T-helper 1 cell treated with Interleukin-12 subunit alpha and Interleukin-12 subunit beta and Interleukin-4 antibody, amounts not matched to agents 30 μg/mL and 1 μg/mL, for 36 hours (primary cell): ENCODE data around the gene DUSP16.
"Not testable (repeated sequence)": the region's sequence is repeated elsewhere in the genome, so short reads cannot be mapped to it uniquely, and the experiment has no call there.

Experiments
- H3K27ac Mint-ChIP-seq: one replicate; pipeline ENCODE4 v1.8.0; 2021; ENCODE audit warnings: mild to moderate bottlenecking, mixed read lengths
- H3K27me3 Mint-ChIP-seq: one replicate; pipeline ENCODE4 v1.8.0; 2021; ENCODE audit warnings: low read depth, mixed read lengths
- H3K36me3 Mint-ChIP-seq: one replicate; pipeline ENCODE4 v1.8.0; 2021; ENCODE audit warnings: low read depth, mixed read lengths
- H3K4me1 Mint-ChIP-seq: one replicate; pipeline ENCODE4 v1.8.0; 2021; ENCODE audit warnings: low read depth, mixed read lengths
- H3K4me3 Mint-ChIP-seq: one replicate; pipeline ENCODE4 v1.8.0; 2021; ENCODE audit warnings: mild to moderate bottlenecking, moderate library complexity, mixed read lengths
- H3K9me3 Mint-ChIP-seq: one replicate; pipeline ENCODE4 v1.8.0; 2021; ENCODE audit warnings: mixed read lengths

Gene DUSP16

GRCh38 chr12:12510141-12510540 is 52.5 kb downstream of the DUSP16 start:
- Mint-ChIP-seq H3K9me3 (no peaks in the 10 kb centered on the region), H3K36me3 (peaks cover 17% of the 10 kb centered on the region), H3K4me1 (peaks cover 29% of the 10 kb centered on the region), H3K4me3 (no peak overlapping the region), H3K27ac (no peak overlapping the region), H3K27me3 (no peaks in the 10 kb centered on the region)

- no peak overlapping the region for H3K4me3 Mint-ChIP-seq
- H3K36me3 Mint-ChIP-seq: peaks cover 9% of the 10 kb centered on the region
- peaks cover 28% of the 10 kb centered on the region for H3K4me1 Mint-ChIP-seq
- H3K27ac Mint-ChIP-seq: no peak overlapping the region
- H3K27me3 Mint-ChIP-seq: no peaks in the 10 kb centered on the region
- no peaks in the 10 kb centered on the region for H3K9me3 Mint-ChIP-seq
Measured at GRCh38 chr12:12508612-12509011, 54.1 kb downstream of the DUSP16 start.

DNA sequence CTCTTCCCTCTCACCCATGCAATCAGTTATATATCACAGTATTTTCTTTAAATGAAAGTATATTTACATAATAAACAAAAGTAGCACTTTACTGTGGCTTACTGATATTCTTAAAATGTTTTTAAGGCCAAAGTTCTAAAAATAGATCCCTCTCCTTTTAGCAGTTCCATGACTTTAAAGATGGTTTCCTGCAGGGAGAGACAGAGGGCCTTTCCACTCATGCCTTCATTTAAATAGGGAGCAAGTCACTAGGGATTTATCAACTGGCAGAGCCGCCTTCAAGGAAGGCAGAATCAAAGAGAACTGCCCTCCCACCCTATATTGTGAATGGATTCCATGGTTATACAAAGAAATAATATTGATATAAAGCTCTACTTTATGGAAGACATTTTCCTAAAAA is 55.5 kb downstream of the DUSP16 start:
- H3K4me1 Mint-ChIP-seq: peaks cover 38% of the 10 kb centered on the region
- no peaks in the 10 kb centered on the region for H3K27me3 Mint-ChIP-seq
- peak overlapping the region; percentile 46 for H3K27ac Mint-ChIP-seq
- H3K36me3 Mint-ChIP-seq: peaks cover 7% of the 10 kb centered on the region
- no peaks in the 10 kb centered on the region for H3K9me3 Mint-ChIP-seq
- H3K4me3 Mint-ChIP-seq: no peak overlapping the region

DNA sequence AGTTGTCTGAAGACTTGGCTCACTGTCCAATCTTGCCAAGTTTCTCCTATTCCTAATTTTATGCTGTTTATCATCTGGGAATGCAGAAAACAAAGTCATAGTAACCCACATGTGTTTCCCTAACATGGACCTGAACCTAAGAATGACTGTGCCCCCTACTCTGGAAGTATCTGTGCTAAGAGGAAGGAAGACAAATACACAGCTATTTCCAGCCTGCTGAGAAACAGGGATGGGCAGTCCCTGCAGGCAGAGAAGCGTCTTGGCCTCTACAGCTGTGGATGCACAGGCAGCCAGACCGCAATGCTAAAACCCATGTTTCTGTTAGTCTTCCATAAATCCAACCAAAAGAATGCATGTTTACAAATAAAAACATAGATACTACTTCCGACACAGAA is 56.2 kb downstream of the DUSP16 start:
- Mint-ChIP-seq H3K27ac (peak overlapping the region; percentile 68), H3K27me3 (no peaks in the 10 kb centered on the region), H3K36me3 (peaks cover 7% of the 10 kb centered on the region), H3K9me3 (no peaks in the 10 kb centered on the region), H3K4me3 (no peak overlapping the region), H3K4me1 (peaks cover 40% of the 10 kb centered on the region)

DNA sequence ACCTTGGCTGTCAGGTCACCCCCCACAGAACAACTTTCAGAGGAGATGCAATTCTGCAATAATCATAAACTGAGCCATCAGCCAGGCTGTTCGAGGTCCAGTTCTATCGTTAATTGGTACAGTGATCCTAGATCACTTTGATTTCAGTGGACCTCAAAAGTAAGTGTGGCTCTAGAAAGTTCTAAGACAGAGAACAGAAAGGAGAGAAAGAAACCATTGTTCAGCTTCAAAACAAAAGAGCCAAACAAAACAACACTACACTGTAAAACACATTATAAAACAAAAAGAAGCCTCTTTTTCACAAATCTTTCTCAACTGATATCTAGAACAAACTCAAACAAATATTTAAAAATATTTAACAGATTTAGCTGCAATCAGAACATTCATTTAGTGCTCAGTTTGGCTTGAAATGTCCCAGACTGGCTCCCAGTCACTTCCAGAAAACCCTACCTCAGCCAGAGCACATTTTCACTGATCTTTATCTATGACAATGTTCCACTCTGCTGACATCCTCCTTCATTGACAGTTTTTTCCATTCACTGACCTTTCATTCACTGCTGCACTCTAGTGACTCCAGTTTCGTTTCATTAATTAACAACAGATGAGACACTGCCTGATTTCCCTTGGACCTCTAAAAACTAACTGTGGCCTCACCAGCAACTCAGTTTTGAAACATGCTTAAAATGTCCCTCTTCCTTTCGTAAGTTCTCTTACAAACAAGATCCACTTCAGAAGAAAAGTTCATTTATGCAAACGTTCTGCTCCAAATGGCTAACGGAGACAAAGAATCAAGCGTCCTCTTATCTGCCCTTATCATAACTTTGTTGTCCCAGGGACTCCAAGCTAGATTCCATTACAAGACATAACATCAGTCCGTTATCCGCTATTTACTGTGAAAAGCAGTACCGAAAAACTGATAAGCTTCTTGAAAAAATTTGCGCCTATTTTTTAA is 56.8 kb downstream of the DUSP16 start:
- Mint-ChIP-seq H3K4me1 (peaks cover 45% of the 10 kb centered on the region), H3K4me3 (peak overlapping the region; percentile 22), H3K27ac (peak overlapping the region; percentile 68), H3K9me3 (no peaks in the 10 kb centered on the region), H3K27me3 (no peaks in the 10 kb centered on the region), H3K36me3 (peaks cover 12% of the 10 kb centered on the region)

DNA sequence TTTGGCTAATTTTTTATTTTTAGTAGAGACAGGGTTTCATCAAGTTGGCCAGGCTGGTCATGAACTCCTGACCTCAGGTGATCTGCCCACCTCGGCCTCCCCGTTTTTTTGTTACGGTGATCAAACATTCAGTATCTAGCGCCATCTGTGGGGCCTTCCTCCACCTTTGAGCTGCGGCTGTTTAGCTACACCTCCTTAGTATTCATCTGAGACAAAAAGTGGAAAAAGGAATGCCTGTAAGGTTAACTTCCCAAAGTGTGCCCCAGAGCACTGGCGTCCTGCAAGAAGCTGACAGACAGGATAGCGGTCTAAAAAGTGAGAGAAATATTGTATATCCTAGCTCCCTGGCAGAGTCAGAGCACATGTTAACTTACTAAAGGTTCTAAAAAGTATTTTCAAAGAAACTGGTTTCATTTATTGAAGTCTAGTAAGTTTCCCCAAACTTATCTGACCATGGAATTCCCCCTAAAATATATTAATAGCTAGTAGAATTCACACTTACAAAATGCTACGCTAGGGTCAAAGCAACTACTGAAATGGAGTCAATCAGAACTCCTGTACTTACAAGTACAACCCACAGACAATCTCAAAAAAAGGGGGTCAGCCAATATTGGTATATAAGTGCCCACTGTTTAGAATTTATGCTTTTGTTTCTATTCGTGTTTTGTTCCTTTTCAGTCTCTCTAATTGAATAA is 59.1 kb downstream of the DUSP16 start:
- no peaks in the 10 kb centered on the region for H3K27me3 Mint-ChIP-seq
- H3K27ac Mint-ChIP-seq: peak overlapping the region; percentile 67
- no peaks in the 10 kb centered on the region for H3K9me3 Mint-ChIP-seq
- H3K36me3 Mint-ChIP-seq: peaks cover 19% of the 10 kb centered on the region
- no peak overlapping the region for H3K4me3 Mint-ChIP-seq
- peaks cover 50% of the 10 kb centered on the region for H3K4me1 Mint-ChIP-seq

GRCh38 chr12:12502815-12503151 is 59.9 kb downstream of the DUSP16 start:
- Mint-ChIP-seq H3K27ac (peak overlapping the region; percentile 89), H3K4me3 (no peak overlapping the region), H3K36me3 (peaks cover 17% of the 10 kb centered on the region), H3K27me3 (no peaks in the 10 kb centered on the region), H3K9me3 (no peaks in the 10 kb centered on the region), H3K4me1 (peaks cover 50% of the 10 kb centered on the region)

DNA sequence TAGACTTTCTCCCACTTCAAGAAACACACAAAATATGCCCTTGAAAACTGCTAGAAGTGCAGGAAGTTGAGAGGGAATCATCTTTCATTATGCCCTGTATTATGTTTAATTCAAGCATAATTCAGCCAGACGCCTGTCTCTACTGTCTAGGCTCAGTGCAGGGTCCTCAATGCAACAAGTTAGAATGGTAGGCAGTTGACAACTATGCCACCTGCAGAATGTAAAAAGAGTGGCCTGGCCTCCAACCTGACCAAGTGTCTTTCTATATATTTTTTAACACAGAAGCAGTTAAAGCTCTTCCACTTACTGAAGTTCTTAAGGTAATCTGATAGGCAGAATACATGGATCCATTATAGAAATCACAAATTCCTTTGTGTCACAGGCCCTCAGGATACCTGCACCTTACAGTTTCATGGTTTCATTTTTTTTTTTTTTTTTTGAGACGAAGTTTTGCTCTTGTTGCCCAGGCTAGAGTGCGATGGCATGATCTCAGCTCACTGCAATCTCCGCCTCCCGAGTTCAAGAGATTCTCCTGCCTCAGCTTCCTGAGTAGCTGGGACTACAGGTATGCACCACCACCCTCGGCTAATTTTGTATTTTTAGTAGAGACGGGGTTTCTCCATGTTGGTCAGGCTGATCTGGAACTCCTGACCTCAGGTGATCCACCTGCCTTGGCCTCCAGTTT is 60.4 kb downstream of the DUSP16 start:
- H3K9me3 Mint-ChIP-seq, H3K27me3 Mint-ChIP-seq, H3K4me3 Mint-ChIP-seq, H3K27ac Mint-ChIP-seq: not testable (repeated sequence)
- Mint-ChIP-seq H3K4me1 (peaks cover 50% of the 10 kb centered on the region), H3K36me3 (peaks cover 18% of the 10 kb centered on the region)

- Mint-ChIP-seq H3K27ac (peak overlapping the region; percentile 19), H3K27me3 (no peaks in the 10 kb centered on the region), H3K4me3 (no peak overlapping the region)
Measured at GRCh38 chr12:12501121-12501520, 61.5 kb downstream of the DUSP16 start.

GRCh38 chr12:12499909-12500604 is 62.6 kb downstream of the DUSP16 start:
- Mint-ChIP-seq H3K4me3 (no peak overlapping the region), H3K9me3 (no peaks in the 10 kb centered on the region), H3K27ac (peak overlapping the region; percentile 46), H3K4me1 (peaks cover 37% of the 10 kb centered on the region), H3K36me3 (peaks cover 22% of the 10 kb centered on the region), H3K27me3 (no peaks in the 10 kb centered on the region)

More at GRCh38 chr12:12501121-12501520, 61.5 kb downstream of the DUSP16 start:
- Mint-ChIP-seq H3K36me3 (peaks cover 16% of the 10 kb centered on the region), H3K4me1 (peaks cover 43% of the 10 kb centered on the region), H3K9me3 (no peaks in the 10 kb centered on the region)

GRCh38 chr12:12498210-12498609 is 64.5 kb downstream of the DUSP16 start:
- no peaks in the 10 kb centered on the region for H3K9me3 Mint-ChIP-seq
- H3K4me1 Mint-ChIP-seq: peaks cover 28% of the 10 kb centered on the region
- no peak overlapping the region for H3K4me3 Mint-ChIP-seq
- no peak overlapping the region for H3K27ac Mint-ChIP-seq
- peaks cover 22% of the 10 kb centered on the region for H3K36me3 Mint-ChIP-seq
- no peaks in the 10 kb centered on the region for H3K27me3 Mint-ChIP-seq

DNA sequence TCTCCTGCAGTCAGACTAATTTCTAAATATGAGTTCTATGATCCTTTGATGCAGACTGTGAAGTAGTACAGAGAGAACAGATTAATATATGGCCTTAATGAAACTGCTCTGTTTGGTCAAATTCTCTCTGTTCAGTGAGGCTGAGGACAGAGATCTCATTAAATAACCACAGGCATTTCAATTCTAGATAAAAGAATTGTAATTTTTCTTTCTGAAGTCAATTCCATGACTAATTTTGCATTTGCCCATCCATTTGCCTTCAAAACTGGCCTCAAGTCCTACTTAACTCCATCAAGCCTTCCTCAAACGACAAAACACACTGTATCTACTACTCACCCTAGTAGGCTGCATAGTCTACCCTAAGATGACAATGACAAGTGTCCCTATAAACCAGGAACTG is 67.1 kb downstream of the DUSP16 start:
- no peaks in the 10 kb centered on the region for H3K27me3 Mint-ChIP-seq
- H3K27ac Mint-ChIP-seq: no peak overlapping the region
- peaks cover 14% of the 10 kb centered on the region for H3K36me3 Mint-ChIP-seq
- no peak overlapping the region for H3K4me3 Mint-ChIP-seq
- H3K4me1 Mint-ChIP-seq: peaks cover 13% of the 10 kb centered on the region
- no peaks in the 10 kb centered on the region for H3K9me3 Mint-ChIP-seq

- Mint-ChIP-seq H3K27ac (no peak overlapping the region), H3K9me3 (no peaks in the 10 kb centered on the region), H3K4me3 (no peak overlapping the region), H3K36me3 (peaks cover 20% of the 10 kb centered on the region), H3K27me3 (no peaks in the 10 kb centered on the region), H3K4me1 (peaks cover 17% of the 10 kb centered on the region)
Measured at GRCh38 chr12:12492547-12492946, 70.1 kb downstream of the DUSP16 start.

DNA sequence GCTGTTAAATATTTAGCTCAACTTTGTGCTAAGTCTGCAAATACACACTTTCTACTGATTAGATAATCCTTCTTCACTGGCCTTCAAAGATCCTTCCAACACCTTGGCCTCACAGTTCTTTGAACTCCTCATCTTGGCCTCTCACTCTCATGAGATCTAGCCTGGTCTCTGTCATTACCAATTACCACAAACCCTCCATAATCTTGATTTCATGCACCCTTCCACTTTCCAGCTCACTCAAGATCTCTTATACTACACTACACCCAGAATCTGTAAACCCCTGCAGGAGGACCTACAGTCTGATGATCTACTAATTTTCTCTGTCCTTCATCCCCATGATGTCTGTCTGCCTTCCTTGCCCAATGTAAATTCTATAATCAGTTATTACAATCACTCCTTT is 71.1 kb downstream of the DUSP16 start:
- Mint-ChIP-seq H3K4me3 (no peak overlapping the region), H3K36me3 (peaks cover 20% of the 10 kb centered on the region), H3K27me3 (no peaks in the 10 kb centered on the region), H3K4me1 (peaks cover 23% of the 10 kb centered on the region), H3K9me3 (no peaks in the 10 kb centered on the region), H3K27ac (no peak overlapping the region)
